NOMO-1 (cell line): Measurements from ENCODE around the gene ANO3.

Source experiments
- DNase-seq, 2 experiments: peaks; one replicate each; lab custom pipeline; 2025; ENCODE audit not compliant: unreplicated experiment in 2 of 2; lab: John Stamatoyannopoulos, UW

ANO3 gene

GRCh38 chr11:26483108-26483507, 151.2 kb downstream of the ANO3 start:
- DNase-seq = no peak

GRCh38 chr11:26490546-26490945, 158.6 kb downstream of the ANO3 start:
- DNase-seq = no peak

- no peak for DNase-seq
These were observed 161.7 kb downstream of the ANO3 start for GRCh38 chr11:26493616-26494015.

GRCh38 chr11:26507229-26507628, 175.3 kb downstream of the ANO3 start:
- DNase-seq = no peak

GRCh38 chr11:26510164-26510563, 178.2 kb downstream of the ANO3 start:
- no peak for DNase-seq

- peak in 1 of 2 experiments; percentile 42 for DNase-seq
These were observed 178.8 kb downstream of the ANO3 start for GRCh38 chr11:26510756-26511155.

- DNase-seq = no peak
These were observed 180.3 kb downstream of the ANO3 start for GRCh38 chr11:26512196-26512595.

GRCh38 chr11:26519469-26519868, 187.5 kb downstream of the ANO3 start:
- DNase-seq = no peak

GRCh38 chr11:26522912-26523610, 191.1 kb downstream of the ANO3 start:
- peak in 1 of 2 experiments; percentile 2 for DNase-seq

GRCh38 chr11:26527685-26528084, 195.8 kb downstream of the ANO3 start:
- peak in 1 of 2 experiments; percentile 22 for DNase-seq

- DNase-seq = no peak
These were observed 205.4 kb downstream of the ANO3 start for GRCh38 chr11:26537341-26537740.

GRCh38 chr11:26539517-26539916, 207.6 kb downstream of the ANO3 start:
- DNase-seq = no peak

GRCh38 chr11:26541870-26542269, 209.9 kb downstream of the ANO3 start:
- DNase-seq = no peak

GRCh38 chr11:26549176-26549575, 217.2 kb downstream of the ANO3 start:
- no peak for DNase-seq

- DNase-seq = no peak
These were observed 218.1 kb downstream of the ANO3 start for GRCh38 chr11:26550022-26550421.

GRCh38 chr11:26551186-26551801, 219.4 kb downstream of the ANO3 start:
- peak in 1 of 2 experiments; percentile 35 for DNase-seq

- no peak for DNase-seq
These were observed 221.3 kb downstream of the ANO3 start for GRCh38 chr11:26553182-26553581.

- DNase-seq = no peak
These were observed 222.5 kb downstream of the ANO3 start for GRCh38 chr11:26554455-26554854.

GRCh38 chr11:26556582-26556981, 224.7 kb downstream of the ANO3 start:
- peak in 1 of 2 experiments; percentile 2 for DNase-seq

- DNase-seq = no peak
These were observed 225.7 kb downstream of the ANO3 start for GRCh38 chr11:26557666-26558065.

GRCh38 chr11:26558190-26558589, 226.3 kb downstream of the ANO3 start:
- DNase-seq = no peak

- DNase-seq = no peak
These were observed 237.7 kb downstream of the ANO3 start for GRCh38 chr11:26569646-26570045.
